Duodenal mucosa (tissue), 2 donors: ENCODE measurements around the gene ZNF532.

Experiments
- H3K27ac ChIP-seq: one replicate; pipeline ENCODE4 v1.7.0; 2013; ENCODE audit warnings: low read depth, low read length
- H3K27me3 ChIP-seq, 2 donors: one replicate each; pipeline ENCODE4 v1.7.0; 2013; ENCODE audit warnings: low read length in 2 of 2, control low read depth in 1 of 2; ENCODE audit not compliant: insufficient read depth in 2 of 2, control insufficient read depth in 1 of 2
- H3K36me3 ChIP-seq, 2 donors: one replicate each; pipeline ENCODE4 v1.7.0; 2013; ENCODE audit warnings: low read length in 2 of 2, control low read depth in 1 of 2; ENCODE audit not compliant: insufficient read depth in 2 of 2, control insufficient read depth in 1 of 2
- H3K4me1 ChIP-seq, 2 donors: one replicate each; pipeline ENCODE4 v1.7.0; 2013; ENCODE audit warnings: low read length in 2 of 2, control low read depth in 1 of 2; ENCODE audit not compliant: insufficient read depth in 2 of 2, control insufficient read depth in 1 of 2
- H3K4me3 ChIP-seq, 2 donors: one replicate each; pipeline ENCODE4 v1.7.0; 2013; ENCODE audit warnings: low read length in 2 of 2, low read depth in 1 of 2
- H3K9ac ChIP-seq, 2 donors: one replicate each; pipeline ENCODE4 v1.7.0; 2013; ENCODE audit warnings: low read length in 2 of 2, low read depth in 1 of 2
- H3K9me3 ChIP-seq, 2 donors: one replicate each; pipeline ENCODE4 v1.7.0; 2013; ENCODE audit warnings: low read length in 2 of 2, control low read depth in 1 of 2; ENCODE audit not compliant: control insufficient read depth in 1 of 2

Gene ZNF532

GRCh38 chr18:58867281-58867961, 2.7 kb downstream of the ZNF532 start:
- Histone ChIP-seq H3K27me3 (no peaks in the 10 kb centered on the region), H3K9me3 (no peaks in the 10 kb centered on the region), H3K4me3 (no peak overlapping the region), H3K4me1 (peaks cover 9 to 10% of the 10 kb centered on the region in 2 donors), H3K36me3 (peaks cover 0 to 11% of the 10 kb centered on the region in 2 donors), H3K9ac (no peak overlapping the region), H3K27ac (no peak overlapping the region)

- H3K9ac ChIP-seq: no peak overlapping the region
- no peak overlapping the region for H3K4me3 ChIP-seq
- H3K36me3 ChIP-seq: peaks cover 0 to 11% of the 10 kb centered on the region in 2 donors
- H3K27me3 ChIP-seq: no peaks in the 10 kb centered on the region
- H3K4me1 ChIP-seq: peaks cover 4% of the 10 kb centered on the region in 2 donors
- no peaks in the 10 kb centered on the region for H3K9me3 ChIP-seq
- H3K27ac ChIP-seq: no peak overlapping the region
These were observed 3.8 kb downstream of the ZNF532 start for GRCh38 chr18:58868440-58868839.

- H3K27me3 ChIP-seq: no peaks in the 10 kb centered on the region
- no peak overlapping the region for H3K9ac ChIP-seq
- no peaks in the 10 kb centered on the region for H3K4me1 ChIP-seq
- H3K36me3 ChIP-seq: peaks cover 0 to 11% of the 10 kb centered on the region in 2 donors
- no peaks in the 10 kb centered on the region for H3K9me3 ChIP-seq
- H3K4me3 ChIP-seq: no peak overlapping the region
- H3K27ac ChIP-seq: no peak overlapping the region
These were observed 5.5 kb downstream of the ZNF532 start for GRCh38 chr18:58870130-58870529.

- Histone ChIP-seq H3K4me1 (no peaks in the 10 kb centered on the region), H3K9ac (no peak overlapping the region), H3K4me3 (no peak overlapping the region), H3K9me3 (no peaks in the 10 kb centered on the region), H3K27ac (no peak overlapping the region), H3K27me3 (no peaks in the 10 kb centered on the region), H3K36me3 (peaks cover 0 to 11% of the 10 kb centered on the region in 2 donors)
These were observed 5.9 kb downstream of the ZNF532 start for GRCh38 chr18:58870621-58871020.

- Histone ChIP-seq H3K9me3 (no peaks in the 10 kb centered on the region), H3K9ac (no peak overlapping the region), H3K4me1 (no peaks in the 10 kb centered on the region), H3K4me3 (no peak overlapping the region), H3K36me3 (peaks cover 0 to 11% of the 10 kb centered on the region in 2 donors), H3K27ac (no peak overlapping the region), H3K27me3 (no peaks in the 10 kb centered on the region)
These were observed 7.1 kb downstream of the ZNF532 start for GRCh38 chr18:58871514-58872420.

- Histone ChIP-seq H3K4me1 (no peaks in the 10 kb centered on the region), H3K27ac (no peak overlapping the region), H3K9ac (no peak overlapping the region), H3K36me3 (peaks cover 0 to 2% of the 10 kb centered on the region in 2 donors), H3K9me3 (no peaks in the 10 kb centered on the region), H3K4me3 (no peak overlapping the region), H3K27me3 (no peaks in the 10 kb centered on the region)
These were observed 14.0 kb downstream of the ZNF532 start for GRCh38 chr18:58878640-58879039.

- no peak overlapping the region for H3K4me3 ChIP-seq
- no peak overlapping the region for H3K9ac ChIP-seq
- no peak overlapping the region for H3K27ac ChIP-seq
- H3K36me3 ChIP-seq: peaks cover 0 to 2% of the 10 kb centered on the region in 2 donors
- H3K9me3 ChIP-seq: no peaks in the 10 kb centered on the region
- no peaks in the 10 kb centered on the region for H3K27me3 ChIP-seq
- no peaks in the 10 kb centered on the region for H3K4me1 ChIP-seq
These were observed 16.8 kb downstream of the ZNF532 start for GRCh38 chr18:58881477-58881876.

- no peaks in the 10 kb centered on the region for H3K9me3 ChIP-seq
- H3K27me3 ChIP-seq: no peaks in the 10 kb centered on the region
- H3K36me3 ChIP-seq: peaks cover 0 to under 1% of the 10 kb centered on the region in 2 donors
- no peak overlapping the region for H3K4me3 ChIP-seq
- H3K9ac ChIP-seq: no peak overlapping the region
- peaks cover 0 to 4% of the 10 kb centered on the region in 2 donors for H3K4me1 ChIP-seq
- no peak overlapping the region for H3K27ac ChIP-seq
These were observed 17.4 kb downstream of the ZNF532 start for GRCh38 chr18:58882044-58882443.

GRCh38 chr18:58882686-58883085, 18.0 kb downstream of the ZNF532 start:
- Histone ChIP-seq H3K27ac (no peak overlapping the region), H3K4me1 (peaks cover 0 to 10% of the 10 kb centered on the region in 2 donors), H3K27me3 (no peaks in the 10 kb centered on the region), H3K4me3 (no peak overlapping the region), H3K9me3 (no peaks in the 10 kb centered on the region), H3K9ac (no peak overlapping the region), H3K36me3 (no peaks in the 10 kb centered on the region)

GRCh38 chr18:58884680-58885079, 20.0 kb downstream of the ZNF532 start:
- H3K27ac ChIP-seq: no peak overlapping the region
- H3K27me3 ChIP-seq: no peaks in the 10 kb centered on the region
- no peak overlapping the region for H3K9ac ChIP-seq
- H3K4me1 ChIP-seq: peaks cover 0 to 10% of the 10 kb centered on the region in 2 donors
- H3K9me3 ChIP-seq: no peaks in the 10 kb centered on the region
- no peak overlapping the region for H3K4me3 ChIP-seq
- H3K36me3 ChIP-seq: no peaks in the 10 kb centered on the region
